Right lobe of liver (tissue), 4 donors: ENCODE results near the gene TSPYL2.

ENCODE experiments used
- POLR2A ChIP-seq: fragments of 450-650 bp; IDR thresholded peaks from one replicate; pipeline ENCODE4 v1.6.1; 2017; ENCODE audit warnings: antibody characterized with exemption, mild to moderate bottlenecking
- TF ChIP-seq, protein P1 (sequence below), 4 donors: fragments of 200-600 bp in 3 of 4; fragments of 450-650 bp in 1 of 4; IDR thresholded peaks; one replicate each; pipeline versions ENCODE4 v1.5.1 to v1.8.0; 2016 to 2022; ENCODE audit warnings: antibody characterized with exemption in 4 of 4, mild to moderate bottlenecking in 2 of 4
- donor health status: DM: no; HTN: no; CAD: no.
- donor health status: DM: no; HTN: no; CAD: no.
- donor health status: DM: no; HTN: yes; CAD: no.

DNA sequence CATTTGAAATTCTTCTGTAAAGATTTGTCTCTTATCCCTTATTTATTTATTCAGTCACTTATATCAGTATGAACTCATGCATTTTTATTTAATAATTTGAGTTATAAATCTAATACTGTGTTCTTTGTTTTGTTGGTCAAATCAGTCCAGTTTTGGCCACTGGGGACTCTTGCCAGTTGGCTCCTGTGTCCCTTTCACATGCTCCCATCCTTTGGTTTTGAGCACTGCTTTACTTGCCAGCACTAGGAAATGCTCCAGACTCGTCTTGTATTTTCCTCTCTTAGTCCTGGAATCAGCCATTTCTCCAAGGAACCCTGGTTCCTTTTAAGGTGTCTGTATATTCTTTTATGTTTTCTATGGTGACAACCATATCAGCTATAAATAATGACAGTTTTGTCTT is 39.8 kb downstream of the TSPYL2 start:
- TF ChIP-seq, protein P1, sequence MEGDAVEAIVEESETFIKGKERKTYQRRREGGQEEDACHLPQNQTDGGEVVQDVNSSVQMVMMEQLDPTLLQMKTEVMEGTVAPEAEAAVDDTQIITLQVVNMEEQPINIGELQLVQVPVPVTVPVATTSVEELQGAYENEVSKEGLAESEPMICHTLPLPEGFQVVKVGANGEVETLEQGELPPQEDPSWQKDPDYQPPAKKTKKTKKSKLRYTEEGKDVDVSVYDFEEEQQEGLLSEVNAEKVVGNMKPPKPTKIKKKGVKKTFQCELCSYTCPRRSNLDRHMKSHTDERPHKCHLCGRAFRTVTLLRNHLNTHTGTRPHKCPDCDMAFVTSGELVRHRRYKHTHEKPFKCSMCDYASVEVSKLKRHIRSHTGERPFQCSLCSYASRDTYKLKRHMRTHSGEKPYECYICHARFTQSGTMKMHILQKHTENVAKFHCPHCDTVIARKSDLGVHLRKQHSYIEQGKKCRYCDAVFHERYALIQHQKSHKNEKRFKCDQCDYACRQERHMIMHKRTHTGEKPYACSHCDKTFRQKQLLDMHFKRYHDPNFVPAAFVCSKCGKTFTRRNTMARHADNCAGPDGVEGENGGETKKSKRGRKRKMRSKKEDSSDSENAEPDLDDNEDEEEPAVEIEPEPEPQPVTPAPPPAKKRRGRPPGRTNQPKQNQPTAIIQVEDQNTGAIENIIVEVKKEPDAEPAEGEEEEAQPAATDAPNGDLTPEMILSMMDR (IDR thresholded peaks at IDR 0.05) = no peak
- TF ChIP-seq POLR2A = no peak
